DND-41 (cell line): Measurements from ENCODE around the gene NLRP3.

Experiments used
- EZH2 ChIP-seq: IDR thresholded peaks from 3 replicates; pipeline ENCODE4 v1.6.1; 2012; ENCODE audit warnings: borderline replicate concordance, low read depth, mild to moderate bottlenecking, moderate library complexity, low read length, inconsistent platforms; ENCODE audit not compliant: severe bottlenecking
- TF ChIP-seq, protein P1 (sequence below): IDR thresholded peaks from 2 replicates; pipeline ENCODE4 v1.5.1; 2012; ENCODE audit warnings: borderline replicate concordance, low read length, moderate library complexity, mild to moderate bottlenecking; ENCODE audit not compliant: poor library complexity, severe bottlenecking; ENCODE audit errors: extremely low read depth

DNA sequence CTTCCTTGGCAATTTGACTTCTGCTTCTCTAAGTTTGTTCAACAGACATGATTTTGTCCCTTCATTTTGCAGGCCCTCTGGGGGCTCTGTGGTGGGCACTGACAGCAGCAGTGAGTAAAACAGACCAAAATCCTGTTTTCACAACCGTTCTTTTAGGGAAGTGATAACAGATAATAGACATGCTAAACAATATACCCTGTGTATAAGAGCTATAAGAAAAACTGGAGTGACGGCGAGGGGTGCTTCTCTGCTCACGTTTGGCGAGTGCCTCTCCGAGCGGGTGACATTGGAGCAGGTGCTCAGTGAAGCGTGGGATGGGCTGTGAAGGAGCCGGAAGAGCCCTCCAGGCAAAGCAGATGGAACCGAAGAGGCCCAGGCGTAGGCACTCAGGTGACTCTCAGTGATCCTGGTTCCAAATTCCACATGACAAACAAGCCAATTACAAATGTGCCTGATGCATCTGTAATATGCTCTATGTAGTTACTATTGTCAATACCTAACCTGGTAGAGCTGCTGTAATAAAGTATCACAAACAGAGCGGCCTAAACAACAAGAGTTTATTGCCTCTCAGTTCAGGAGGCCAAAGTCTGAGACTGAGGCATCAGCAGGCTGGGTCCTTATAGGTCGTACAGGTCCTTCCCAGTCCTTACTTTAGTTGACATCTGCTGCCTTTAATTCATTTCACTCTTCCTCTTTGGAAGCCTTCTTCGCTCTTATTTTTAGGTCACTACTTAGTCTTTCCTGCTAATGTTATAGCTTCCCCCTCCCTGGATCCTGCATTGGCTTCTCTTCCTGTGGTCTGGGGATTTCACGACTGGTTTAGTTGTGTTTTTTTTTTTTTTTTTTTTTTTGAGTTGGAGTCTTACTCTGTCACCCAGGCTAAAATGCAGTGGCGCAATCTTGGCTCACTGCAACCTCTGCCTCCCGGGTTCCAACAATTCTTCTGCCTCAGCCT is 21.9 kb downstream of the NLRP3 start:
- no peak for TF ChIP-seq EZH2
- TF ChIP-seq, protein P1, sequence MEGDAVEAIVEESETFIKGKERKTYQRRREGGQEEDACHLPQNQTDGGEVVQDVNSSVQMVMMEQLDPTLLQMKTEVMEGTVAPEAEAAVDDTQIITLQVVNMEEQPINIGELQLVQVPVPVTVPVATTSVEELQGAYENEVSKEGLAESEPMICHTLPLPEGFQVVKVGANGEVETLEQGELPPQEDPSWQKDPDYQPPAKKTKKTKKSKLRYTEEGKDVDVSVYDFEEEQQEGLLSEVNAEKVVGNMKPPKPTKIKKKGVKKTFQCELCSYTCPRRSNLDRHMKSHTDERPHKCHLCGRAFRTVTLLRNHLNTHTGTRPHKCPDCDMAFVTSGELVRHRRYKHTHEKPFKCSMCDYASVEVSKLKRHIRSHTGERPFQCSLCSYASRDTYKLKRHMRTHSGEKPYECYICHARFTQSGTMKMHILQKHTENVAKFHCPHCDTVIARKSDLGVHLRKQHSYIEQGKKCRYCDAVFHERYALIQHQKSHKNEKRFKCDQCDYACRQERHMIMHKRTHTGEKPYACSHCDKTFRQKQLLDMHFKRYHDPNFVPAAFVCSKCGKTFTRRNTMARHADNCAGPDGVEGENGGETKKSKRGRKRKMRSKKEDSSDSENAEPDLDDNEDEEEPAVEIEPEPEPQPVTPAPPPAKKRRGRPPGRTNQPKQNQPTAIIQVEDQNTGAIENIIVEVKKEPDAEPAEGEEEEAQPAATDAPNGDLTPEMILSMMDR, result no peak
